ENCODE measurements around the gene SEMA3C.

GRCh38 chr7:80847895-80848294 lies 71.0 kb downstream of the SEMA3C start:
- no peak for TF ChIP-seq CTCF (IDR thresholded peaks at IDR 0.05)
- TF ChIP-seq POLR2AphosphoS5 (IDR thresholded peaks at IDR 0.05): no peak

Data from stomach (tissue), 4 donors.